PFSK-1 (cell line): ENCODE measurements around the gene PIM3.

Source experiments
- FOXP2 ChIP-seq: optimal IDR thresholded peaks from 2 replicates; pipeline ENCODE3; 2011; ENCODE audit warnings: borderline replicate concordance, control low read depth, inconsistent platforms; ENCODE audit not compliant: insufficient read depth; ENCODE audit errors: extremely low read length, extremely low read depth
- POLR2AphosphoS5 ChIP-seq: IDR thresholded peaks from 2 replicates; pipeline ENCODE4 v1.6.1; 2012; ENCODE audit warnings: low read depth, mild to moderate bottlenecking, control low read depth, low read length, moderate library complexity
- SIN3A ChIP-seq: IDR thresholded peaks from 2 replicates; pipeline ENCODE4 v1.6.1; 2012; ENCODE audit warnings: mild to moderate bottlenecking, low read length, moderate library complexity, borderline replicate concordance; ENCODE audit not compliant: insufficient read depth
- TAF1 ChIP-seq: IDR thresholded peaks from 2 replicates; pipeline ENCODE4 v1.6.1; 2012; ENCODE audit warnings: low read length, control low read depth, borderline replicate concordance; ENCODE audit not compliant: insufficient read depth

- no peak for TF ChIP-seq TAF1
- TF ChIP-seq SIN3A: no peak
- TF ChIP-seq POLR2AphosphoS5: no peak
- no peak for TF ChIP-seq FOXP2
Measured at GRCh38 chr22:49936973-49937757, 23.4 kb upstream of the PIM3 start.
